ENCODE data around the gene SERPINF2.

DNA sequence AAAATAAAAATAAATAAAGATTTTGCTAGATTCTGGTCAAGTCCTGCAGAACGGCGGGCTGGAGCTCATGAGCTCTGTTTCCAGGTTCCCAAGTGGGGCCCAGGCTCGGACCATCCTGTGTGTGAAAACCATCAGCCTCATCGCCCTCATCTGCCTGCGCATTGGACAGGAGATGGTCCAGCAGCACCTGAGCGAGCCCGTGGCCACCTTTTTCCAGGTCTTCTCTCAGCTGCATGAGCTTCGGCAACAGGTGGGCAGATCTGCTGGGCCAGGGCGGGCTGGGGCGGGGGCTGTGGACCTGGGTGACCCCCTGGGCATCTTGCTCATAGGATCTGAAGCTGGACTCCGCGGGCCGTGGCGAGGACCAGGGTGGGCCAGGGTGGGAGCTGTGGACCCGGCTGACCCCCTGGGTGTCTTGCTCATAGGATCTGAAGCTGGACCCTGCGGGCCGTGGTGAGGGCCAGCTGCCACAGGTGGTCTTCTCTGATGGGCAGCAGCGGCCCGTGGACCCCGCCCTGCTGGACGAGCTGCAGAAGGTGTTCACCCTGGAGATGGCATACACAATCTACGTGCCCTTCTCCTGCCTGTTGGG lies 10.3 kb upstream of the SERPINF2 start:
- TF ChIP-seq POLR2AphosphoS5 (IDR thresholded peaks at IDR 0.05; ENCODE audit: borderline replicate concordance, low read depth, low read length) (no peak), EZH2 (IDR thresholded peaks at IDR 0.05) (no peak), FOXP2 (optimal IDR thresholded peaks at IDR 0.05; ENCODE audit: control extremely low read depth, extremely low read length, insufficient read depth) (no peak)
